Neural progenitor cell (in vitro differentiated cells): ENCODE data around the gene IDI2.

Experiments used
- EZH2 ChIP-seq: fragments of 200-600 bp; sonication (generic); IDR thresholded peaks from 2 replicates; pipeline ENCODE4 v1.6.1; 2017; ENCODE audit warnings: antibody characterized with exemption, mild to moderate bottlenecking, moderate library complexity
- TF ChIP-seq, protein P1 (sequence below): fragments of 200-600 bp; sonication (generic); IDR thresholded peaks from 2 replicates; pipeline ENCODE4 v1.5.1; 2017; ENCODE audit warnings: antibody characterized with exemption, mild to moderate bottlenecking

DNA sequence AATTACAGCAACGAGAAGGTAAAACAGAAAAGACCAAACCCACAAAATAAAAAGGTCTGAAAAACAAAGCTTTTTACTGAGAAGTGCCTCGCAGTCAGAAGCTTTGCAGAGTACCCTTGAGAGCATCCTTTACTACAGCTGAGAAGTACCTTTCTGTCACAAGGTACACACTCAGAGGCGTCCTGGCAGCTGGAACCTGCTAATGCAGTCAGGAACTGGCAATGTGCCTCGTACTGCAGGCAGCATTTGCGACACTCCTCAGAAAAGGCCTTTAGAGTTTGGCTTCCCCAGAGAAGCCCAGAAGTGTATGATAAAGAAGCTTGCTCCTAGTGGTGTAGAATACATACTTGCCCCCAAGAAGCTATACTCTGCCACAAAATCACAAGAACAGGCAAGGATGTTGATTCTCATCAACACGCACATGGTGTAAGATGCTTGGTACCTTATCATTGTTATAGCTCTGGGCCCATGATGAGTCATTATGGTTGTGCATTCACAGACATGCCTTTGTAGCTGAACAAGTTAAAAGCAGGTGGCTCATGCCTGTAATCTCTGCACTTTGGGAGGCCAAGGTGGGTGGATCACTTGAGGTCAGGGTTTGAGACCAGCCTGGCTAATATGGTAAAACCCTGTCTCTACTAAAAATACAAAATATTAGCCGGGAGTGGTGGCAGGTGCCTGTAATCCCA lies 39.4 kb downstream of the IDI2 start:
- TF ChIP-seq, protein P1, sequence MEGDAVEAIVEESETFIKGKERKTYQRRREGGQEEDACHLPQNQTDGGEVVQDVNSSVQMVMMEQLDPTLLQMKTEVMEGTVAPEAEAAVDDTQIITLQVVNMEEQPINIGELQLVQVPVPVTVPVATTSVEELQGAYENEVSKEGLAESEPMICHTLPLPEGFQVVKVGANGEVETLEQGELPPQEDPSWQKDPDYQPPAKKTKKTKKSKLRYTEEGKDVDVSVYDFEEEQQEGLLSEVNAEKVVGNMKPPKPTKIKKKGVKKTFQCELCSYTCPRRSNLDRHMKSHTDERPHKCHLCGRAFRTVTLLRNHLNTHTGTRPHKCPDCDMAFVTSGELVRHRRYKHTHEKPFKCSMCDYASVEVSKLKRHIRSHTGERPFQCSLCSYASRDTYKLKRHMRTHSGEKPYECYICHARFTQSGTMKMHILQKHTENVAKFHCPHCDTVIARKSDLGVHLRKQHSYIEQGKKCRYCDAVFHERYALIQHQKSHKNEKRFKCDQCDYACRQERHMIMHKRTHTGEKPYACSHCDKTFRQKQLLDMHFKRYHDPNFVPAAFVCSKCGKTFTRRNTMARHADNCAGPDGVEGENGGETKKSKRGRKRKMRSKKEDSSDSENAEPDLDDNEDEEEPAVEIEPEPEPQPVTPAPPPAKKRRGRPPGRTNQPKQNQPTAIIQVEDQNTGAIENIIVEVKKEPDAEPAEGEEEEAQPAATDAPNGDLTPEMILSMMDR = no peak
- no peak for TF ChIP-seq EZH2
